Endodermal cell (in vitro differentiated cells): ENCODE results near the gene ASB6. TPM values are rescaled to one million over a fixed set of nuclear protein-coding genes. Genes with fewer than 3 reads are reported as not detected.

ENCODE experiments used
- DNase-seq: peaks from one replicate; pipeline ENCODE4 v3.0.0-alpha.2; 2017
- H3K27ac ChIP-seq: 2 replicates; pipeline ENCODE4 v1.5.1; 2013; ENCODE audit warnings: mild to moderate bottlenecking, low read depth, low read length, moderate library complexity
- H3K27me3 ChIP-seq: 2 replicates; pipeline ENCODE4 v1.6.1; 2013; ENCODE audit warnings: mild to moderate bottlenecking, low read length, moderate library complexity; ENCODE audit not compliant: insufficient read depth, control insufficient read depth, poor library complexity, severe bottlenecking
- H3K36me3 ChIP-seq: 2 replicates; pipeline ENCODE4 v1.7.0; 2013; ENCODE audit warnings: mild to moderate bottlenecking, low read length, moderate library complexity; ENCODE audit not compliant: control insufficient read depth, insufficient read depth
- H3K4me1 ChIP-seq: one replicate; pipeline ENCODE4 v1.7.0; 2013; ENCODE audit warnings: low read length; ENCODE audit not compliant: control insufficient read depth, insufficient read depth
- H3K4me3 ChIP-seq: 2 replicates; pipeline ENCODE4 v1.5.1; 2013; ENCODE audit warnings: mild to moderate bottlenecking, low read length, moderate library complexity
- H3K9ac ChIP-seq: 2 replicates; pipeline ENCODE4 v1.6.1; 2013; ENCODE audit warnings: mild to moderate bottlenecking, low read length, moderate library complexity; ENCODE audit not compliant: poor library complexity, severe bottlenecking; ENCODE audit errors: extremely low read depth
- H3K9me3 ChIP-seq: 2 replicates; pipeline ENCODE4 v1.6.1; 2013; ENCODE audit warnings: mild to moderate bottlenecking, low read length, moderate library complexity; ENCODE audit not compliant: control insufficient read depth
- H3K27ac Mint-ChIP-seq: 2 replicates; pipeline ENCODE4 v1.8.0; 2020; ENCODE audit warnings: mixed read lengths
- H3K27me3 Mint-ChIP-seq: 2 replicates; pipeline ENCODE4 v1.8.0; 2021; ENCODE audit warnings: mild to moderate bottlenecking, mixed read lengths; ENCODE audit not compliant: insufficient read depth
- H3K36me3 Mint-ChIP-seq: 2 replicates; pipeline ENCODE4 v1.8.0; 2020; ENCODE audit warnings: low read depth, mixed read lengths
- H3K4me1 Mint-ChIP-seq: 2 replicates; pipeline ENCODE4 v1.8.0; 2020; ENCODE audit warnings: mixed read lengths
- H3K4me3 Mint-ChIP-seq: 2 replicates; pipeline ENCODE4 v1.8.0; 2020; ENCODE audit warnings: mild to moderate bottlenecking, moderate library complexity, mixed read lengths
- H3K9me3 Mint-ChIP-seq: 2 replicates; pipeline ENCODE4 v1.8.0; 2020; ENCODE audit warnings: mild to moderate bottlenecking, mixed read lengths
- CTCF ChIP-seq: fragments of 200-600 bp; sonication (generic); conservative IDR thresholded peaks from 2 replicates; pipeline ENCODE4 v1.5.0; 2021; ENCODE audit warnings: antibody characterized with exemption, mild to moderate bottlenecking
- WGBS, 2 experiments: methylation state at CpG; one replicate each; pipeline versions ENCODE4 v1.1.5 to v1.1.7; 2013; ENCODE audit warnings: missing lambda C conversion rate in 2 of 2, mixed read lengths in 1 of 2; ENCODE audit not compliant: insufficient coverage in 1 of 2, insufficient read length in 1 of 2; 5-methylcytosine and 5-hydroxymethylcytosine counted together
- total RNA-seq, 2 donors: library from RNA; stranded (reverse); fragmentation: NEBNext Ultra II Directional in 1 of 2; extraction: Animal tissue kit (Norgen Biotek cat#: 25700) in 1 of 2; gene quantifications; 2 replicates in 1 of 2; 3 replicates in 1 of 2; pipeline ENCODE4 v1.2.1, GENCODE V29; 2021

The ASB6 gene
- total RNA-seq, 2 donors from 2014 or later: 19.8 to 20.2 TPM

- Histone ChIP-seq H3K27me3 (no peaks in the 10 kb centered on the region), H3K4me1 (peaks cover 5% of the 10 kb centered on the region), H3K9me3 (no peaks in the 10 kb centered on the region), H3K9ac (no peak overlapping the region), H3K27ac (no peak overlapping the region), H3K4me3 (no peak overlapping the region), H3K36me3 (no peaks in the 10 kb centered on the region)
- 37 to 40% methylated on average over 5 of the region's 5 CpGs for WGBS, 2 experiments
- no peak for TF ChIP-seq CTCF
- Mint-ChIP-seq H3K36me3 (no peaks in the 10 kb centered on the region), H3K27ac (peak overlapping the region; percentile 22), H3K27me3 (peaks cover 33% of the 10 kb centered on the region), H3K4me1 (peaks cover 32% of the 10 kb centered on the region), H3K9me3 (no peaks in the 10 kb centered on the region), H3K4me3 (no peak overlapping the region)
- DNase-seq: no peak
Observed at GRCh38 chr9:129591916-129592315, 50.0 kb downstream of the ASB6 start.

GRCh38 chr9:129590466-129590865, 51.5 kb downstream of the ASB6 start:
- peaks cover 33% of the 10 kb centered on the region for H3K27me3 Mint-ChIP-seq
- no peak overlapping the region for H3K27ac Mint-ChIP-seq
- H3K4me1 Mint-ChIP-seq: peaks cover 30% of the 10 kb centered on the region

GRCh38 chr9:129587487-129588262, 54.3 kb downstream of the ASB6 start:
- no peak overlapping the region for H3K4me3 Mint-ChIP-seq
- no peak overlapping the region for H3K4me3 ChIP-seq
- peaks cover 16% of the 10 kb centered on the region for H3K27me3 Mint-ChIP-seq
- no peaks in the 10 kb centered on the region for H3K36me3 Mint-ChIP-seq
- H3K27me3 ChIP-seq: no peaks in the 10 kb centered on the region
- H3K27ac ChIP-seq: no peak overlapping the region
- H3K36me3 ChIP-seq: no peaks in the 10 kb centered on the region
- no peak for TF ChIP-seq CTCF
- peaks cover 21% of the 10 kb centered on the region for H3K4me1 Mint-ChIP-seq
- 92 to 93% methylated on average over 17 to 23 of the region's 23 CpGs for WGBS, 2 experiments
- H3K9ac ChIP-seq: no peak overlapping the region
- DNase-seq: no peak
- peaks cover 5% of the 10 kb centered on the region for H3K4me1 ChIP-seq
- H3K9me3 Mint-ChIP-seq: no peaks in the 10 kb centered on the region
- no peaks in the 10 kb centered on the region for H3K9me3 ChIP-seq
- H3K27ac Mint-ChIP-seq: no peak overlapping the region

More at GRCh38 chr9:129590466-129590865, 51.5 kb downstream of the ASB6 start:
- Histone ChIP-seq H3K9me3 (no peaks in the 10 kb centered on the region), H3K9ac (no peak overlapping the region), H3K36me3 (no peaks in the 10 kb centered on the region), H3K4me1 (peaks cover 5% of the 10 kb centered on the region), H3K4me3 (no peak overlapping the region), H3K27me3 (no peaks in the 10 kb centered on the region), H3K27ac (peak overlapping the region; percentile 38)
- H3K9me3 Mint-ChIP-seq: no peaks in the 10 kb centered on the region
- H3K36me3 Mint-ChIP-seq: no peaks in the 10 kb centered on the region
- no peak for DNase-seq
- no peak for TF ChIP-seq CTCF
- H3K4me3 Mint-ChIP-seq: no peak overlapping the region
- 90% methylated on average over 6 of the region's 6 CpGs; no CpG with 5 or more reads in 1 of the 2 experiments for WGBS, 2 experiments
